Measurements from ENCODE around the gene ZNF90. TPM values are rescaled to one million over a fixed set of nuclear protein-coding genes. Genes with fewer than 3 reads are reported as not detected.
A peak's percentile ranks its signal among the peaks of the same experiment; 100 is the strongest.
"Not testable (repeated sequence)": the region's sequence is repeated elsewhere in the genome, so short reads cannot be mapped to it uniquely, and the experiment has no call there.

The ZNF90 gene
- total RNA-seq (2014; rRNA removed; shearing (Covaris generic)): 3.5 and 7.3 TPM in 2 replicates

DNA sequence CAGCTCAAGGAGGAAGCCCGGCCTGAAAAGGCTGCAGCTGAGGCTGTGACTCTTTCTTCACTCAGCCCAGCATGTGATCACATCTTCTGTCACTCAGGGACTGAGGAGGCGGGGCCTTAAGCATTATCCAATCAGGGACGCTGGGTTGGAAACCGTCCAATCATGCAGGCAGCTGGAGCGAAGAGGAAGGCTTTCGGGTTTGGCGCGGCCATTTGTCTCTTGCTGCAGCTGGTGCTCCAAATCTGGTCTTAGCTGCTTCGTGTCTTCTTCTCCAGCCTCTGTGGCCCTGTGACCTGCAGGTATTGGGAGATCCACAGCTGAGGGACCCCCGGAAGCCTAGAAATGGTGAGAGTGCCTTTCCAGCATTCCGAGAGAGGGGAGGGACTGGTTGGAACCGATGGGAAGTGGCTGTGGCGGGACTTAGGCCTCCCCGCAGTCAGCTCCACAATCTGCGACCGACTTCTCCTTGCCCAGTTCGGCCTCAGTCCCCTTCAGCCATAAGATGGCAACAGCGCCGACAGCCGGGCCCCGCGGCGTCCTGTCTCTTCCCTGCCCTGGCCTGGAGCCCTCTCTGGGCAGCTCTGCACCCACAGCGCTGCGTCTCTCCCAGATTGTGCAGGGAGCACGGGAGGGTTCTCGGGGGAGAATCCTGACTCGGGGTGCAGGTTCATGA is at the start of gene ZNF90:
Gene ZNF90 (plus strand): TSS at position 210 of the 673 bp plus-strand sequence. CDS start 133 bp downstream, at position 343.
- Histone ChIP-seq H3K27me3 (ENCODE audit: control insufficient read depth, insufficient read depth, low read length) (no peaks in the 10 kb centered on the region), H3K4me3 (ENCODE audit: insufficient read depth, low read depth, low read length) (peak within 1 kb of the TSS; percentile 75), H3K36me3 (replicated peaks; ENCODE audit: control insufficient read depth, insufficient read depth, low read length) (peaks cover 4% of the 10 kb centered on the region; the same call in 1 of the 2 replicates)
- DNase-seq: peak; percentile 92

DNA sequence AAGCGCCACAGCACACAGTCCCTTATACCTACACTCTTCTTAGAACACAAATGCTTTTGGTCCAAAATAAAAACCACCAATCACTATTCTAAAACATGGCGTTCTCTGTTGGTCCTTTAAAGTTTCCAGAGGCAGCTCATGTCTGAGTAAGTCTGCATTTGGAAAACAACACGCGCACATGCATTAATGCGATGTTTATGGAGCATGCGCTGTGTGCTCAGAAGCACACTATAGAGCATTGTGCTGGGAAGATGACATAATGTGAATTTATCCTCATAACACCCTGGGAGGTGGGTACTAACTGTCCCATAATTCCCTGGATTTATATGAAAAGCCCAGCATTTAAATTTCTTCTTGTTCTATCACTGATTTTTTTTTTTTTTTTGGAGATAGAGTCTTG is 49.2 kb upstream of the ZNF90 start:
- Histone ChIP-seq H3K27me3 (ENCODE audit: control insufficient read depth, insufficient read depth, low read length) (no peaks in the 10 kb centered on the region), H3K4me3 (ENCODE audit: insufficient read depth, low read depth, low read length) (no peak overlapping the region), H3K36me3 (replicated peaks; ENCODE audit: control insufficient read depth, insufficient read depth, low read length) (peaks cover 5% of the 10 kb centered on the region)
- DNase-seq: no peak

DNA sequence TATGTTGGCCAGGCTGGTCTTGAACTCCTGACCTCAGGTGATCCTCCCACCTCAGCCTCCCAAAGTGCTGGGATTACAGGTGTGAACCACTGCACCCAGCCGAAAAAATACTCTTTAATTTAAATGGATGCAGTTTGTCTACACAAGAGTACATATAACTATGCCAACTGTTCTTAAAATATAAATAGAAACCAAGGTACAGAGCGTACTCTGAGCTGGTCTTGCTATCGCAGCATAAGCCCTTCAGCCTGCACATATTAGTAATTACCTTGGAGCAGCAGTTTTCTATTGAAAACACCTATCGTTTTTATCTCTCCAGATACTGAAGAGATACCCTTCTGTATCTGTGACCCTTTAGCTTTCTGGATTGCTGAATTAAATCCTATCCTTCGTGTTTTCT is 41.9 kb upstream of the ZNF90 start:
- H3K4me3 ChIP-seq (ENCODE audit: insufficient read depth, low read depth, low read length): no peak overlapping the region
- H3K27me3 ChIP-seq (ENCODE audit: control insufficient read depth, insufficient read depth, low read length): no peaks in the 10 kb centered on the region
- DNase-seq: no peak
- peaks cover 1% of the 10 kb centered on the region; the same call in 1 of the 2 replicates for H3K36me3 ChIP-seq (replicated peaks; ENCODE audit: control insufficient read depth, insufficient read depth, low read length)

DNA sequence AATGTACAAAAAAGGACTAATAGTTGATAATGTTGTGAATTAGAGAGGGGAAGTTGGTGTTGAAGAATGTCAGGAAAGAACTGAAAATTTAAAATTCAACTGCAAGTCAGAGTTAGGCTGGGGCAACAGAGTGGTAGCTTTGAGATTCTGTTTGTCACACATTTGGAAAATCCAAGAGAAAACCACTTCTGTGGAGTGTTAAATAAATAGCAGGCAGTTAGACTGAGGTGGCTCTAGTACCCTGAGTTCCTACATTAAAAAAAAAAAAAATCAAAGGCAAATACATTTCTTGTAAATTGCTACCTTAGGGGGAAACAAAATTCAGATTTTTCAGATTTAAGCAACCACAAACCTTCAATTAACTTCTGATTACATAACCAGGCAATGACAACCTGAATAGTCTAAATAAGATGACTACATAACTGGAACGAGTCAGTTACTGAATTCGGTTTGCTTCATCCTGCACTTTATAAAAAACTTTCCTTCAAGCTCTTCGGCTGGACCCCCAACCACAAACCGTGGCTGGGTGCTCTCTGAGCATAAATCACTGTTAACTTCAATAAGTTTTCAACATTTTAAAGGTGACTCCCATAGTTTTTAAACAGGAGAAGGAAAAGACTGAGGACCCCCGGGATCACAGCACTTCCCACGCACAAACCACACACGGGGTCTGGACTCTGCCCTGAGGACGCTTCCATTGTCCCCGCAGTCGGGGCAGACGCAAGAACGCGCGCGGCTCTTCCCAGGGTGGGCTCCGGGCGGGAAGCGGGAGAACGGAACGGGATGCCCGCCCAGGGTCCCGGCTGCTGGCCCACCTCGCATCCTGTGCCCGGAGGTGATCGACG is 39.2 kb upstream of the ZNF90 start:
- peaks cover 1% of the 10 kb centered on the region; the same call in 1 of the 2 replicates for H3K36me3 ChIP-seq (replicated peaks; ENCODE audit: control insufficient read depth, insufficient read depth, low read length)
- H3K4me3 ChIP-seq (ENCODE audit: insufficient read depth, low read depth, low read length): peak overlapping the region; percentile 71
- no peak for DNase-seq
- no peaks in the 10 kb centered on the region for H3K27me3 ChIP-seq (ENCODE audit: control insufficient read depth, insufficient read depth, low read length)

DNA sequence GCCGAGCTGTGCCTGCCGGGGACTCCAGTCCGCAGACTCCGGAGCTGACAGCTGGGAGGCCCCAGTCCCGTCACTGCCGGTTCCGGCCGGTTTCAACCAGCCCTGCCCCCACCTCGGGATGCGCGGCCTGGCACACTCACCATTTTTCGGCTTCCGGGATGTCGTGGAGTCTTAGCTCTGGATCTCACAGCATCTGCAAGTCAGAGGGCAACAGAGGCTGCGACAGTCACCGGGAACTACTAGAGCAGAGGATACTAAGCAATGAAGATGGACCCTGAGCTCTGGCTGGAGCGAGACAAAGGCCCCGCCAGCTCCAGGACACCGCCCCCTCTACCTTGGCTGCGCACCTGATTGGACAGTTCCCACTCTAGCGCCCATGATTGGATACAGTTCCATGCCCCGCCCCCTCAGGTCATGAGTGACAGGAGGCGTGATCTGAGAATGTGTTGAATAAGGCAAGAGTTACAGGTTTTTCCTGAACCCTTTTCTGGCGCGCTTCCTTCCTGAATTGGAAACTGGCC is 38.5 kb upstream of the ZNF90 start, which contains the start of gene ZNF682:
Gene ZNF682 (minus strand): TSS at position 303 of the 521 bp plus-strand sequence. CDS start 160 bp downstream, at position 143.
- DNase-seq: peak; percentile 98
- Histone ChIP-seq H3K36me3 (replicated peaks; ENCODE audit: control insufficient read depth, insufficient read depth, low read length) (peaks cover 1% of the 10 kb centered on the region; the same call in 1 of the 2 replicates), H3K27me3 (ENCODE audit: control insufficient read depth, insufficient read depth, low read length) (no peaks in the 10 kb centered on the region), H3K4me3 (ENCODE audit: insufficient read depth, low read depth, low read length) (peak within 1 kb of the TSS; percentile 71)

DNA sequence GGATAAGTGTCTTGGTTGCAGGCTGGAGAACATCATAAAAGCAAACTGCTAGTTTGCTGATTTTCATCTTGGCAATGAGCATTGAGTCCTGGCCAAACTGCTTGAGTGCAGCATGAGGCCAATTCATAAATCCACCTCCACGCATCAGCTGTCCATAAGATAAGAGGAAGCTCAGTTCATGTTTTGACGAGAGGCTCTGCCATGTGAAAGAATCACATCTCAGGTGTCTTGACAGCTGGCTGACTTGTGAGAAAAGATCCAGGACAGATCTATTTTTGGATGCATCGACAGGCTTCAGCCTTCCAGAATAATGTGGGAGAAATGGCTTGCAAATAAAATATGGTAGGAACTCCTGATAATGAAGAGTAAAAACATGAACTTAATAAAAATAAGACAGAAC is 33.1 kb upstream of the ZNF90 start:
- no peaks in the 10 kb centered on the region for H3K36me3 ChIP-seq (replicated peaks; ENCODE audit: control insufficient read depth, insufficient read depth, low read length)
- no peak overlapping the region for H3K4me3 ChIP-seq (ENCODE audit: insufficient read depth, low read depth, low read length)
- no peak for DNase-seq
- H3K27me3 ChIP-seq (ENCODE audit: control insufficient read depth, insufficient read depth, low read length): no peaks in the 10 kb centered on the region

DNA sequence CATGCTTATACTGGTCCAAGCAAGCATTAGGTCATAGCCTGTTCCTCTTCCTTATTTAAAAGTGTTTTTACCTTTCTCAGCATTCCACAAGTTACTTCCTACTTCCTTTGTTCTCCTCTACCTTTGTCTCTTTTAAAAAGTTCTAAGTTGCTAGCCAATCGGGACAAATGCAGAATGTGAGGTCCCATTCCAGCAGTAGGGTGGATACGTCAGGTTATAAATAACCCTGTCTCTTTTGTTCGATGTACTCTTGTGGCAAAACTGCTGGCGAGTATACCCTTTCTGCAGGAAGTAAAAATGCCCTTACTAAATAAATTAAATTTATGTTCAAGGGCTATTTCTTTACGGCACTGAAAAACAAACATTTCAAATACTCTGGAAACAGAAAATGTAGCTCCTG is 32.1 kb upstream of the ZNF90 start:
- not testable (repeated sequence) for H3K4me3 ChIP-seq (ENCODE audit: insufficient read depth, low read depth, low read length); DNase-seq; H3K27me3 ChIP-seq (ENCODE audit: control insufficient read depth, insufficient read depth, low read length); H3K36me3 ChIP-seq (replicated peaks; ENCODE audit: control insufficient read depth, insufficient read depth, low read length)

DNA sequence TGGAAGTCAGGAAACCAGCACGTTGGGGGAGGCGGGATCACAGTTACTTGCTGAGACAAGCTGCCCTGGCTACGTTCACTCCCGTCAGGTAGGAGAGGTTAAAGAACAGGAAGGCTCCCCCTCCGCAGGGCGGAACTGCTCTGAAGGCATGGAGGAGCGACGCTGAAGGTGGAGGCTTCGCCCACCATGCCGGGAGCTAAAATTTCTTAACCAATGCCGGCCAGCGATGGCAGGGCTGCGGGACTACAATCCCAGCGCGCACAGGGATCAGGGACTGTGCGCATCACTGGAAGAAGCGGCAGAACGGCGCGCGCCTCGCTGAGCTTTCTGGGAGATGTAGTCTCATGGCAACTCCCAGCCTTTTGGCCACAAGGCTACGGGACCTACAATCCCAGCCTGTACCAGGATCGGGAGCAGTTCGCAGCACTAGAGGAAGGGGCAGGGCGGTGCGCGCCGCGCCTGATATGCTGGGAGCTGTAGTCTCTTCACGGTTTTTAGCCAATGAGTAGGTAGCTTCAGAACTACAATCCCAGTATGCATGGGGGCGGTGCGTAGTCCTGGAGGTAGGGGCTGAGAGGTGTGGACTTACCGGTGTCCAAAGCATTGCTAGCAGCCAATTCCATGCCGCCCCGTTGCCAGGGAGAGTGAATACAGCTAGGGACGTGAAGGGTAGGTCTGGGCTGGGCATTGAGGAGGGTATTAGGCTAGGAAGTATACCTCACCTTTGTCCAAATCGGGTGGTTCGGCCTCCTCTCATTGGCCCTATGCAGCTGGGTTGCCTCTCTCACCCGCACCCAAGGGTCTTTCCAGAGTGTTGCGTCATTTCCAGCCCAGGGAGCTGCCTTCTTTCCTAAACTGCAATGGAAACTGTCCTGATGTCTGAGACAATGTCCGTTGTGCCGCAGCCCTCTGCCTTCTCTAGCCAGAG is 25.7 kb upstream of the ZNF90 start:
- Histone ChIP-seq H3K4me3 (ENCODE audit: insufficient read depth, low read depth, low read length) (peak overlapping the region; percentile 85), H3K36me3 (replicated peaks; ENCODE audit: control insufficient read depth, insufficient read depth, low read length) (no peaks in the 10 kb centered on the region), H3K27me3 (ENCODE audit: control insufficient read depth, insufficient read depth, low read length) (no peaks in the 10 kb centered on the region)
- DNase-seq: peak; percentile 86

DNA sequence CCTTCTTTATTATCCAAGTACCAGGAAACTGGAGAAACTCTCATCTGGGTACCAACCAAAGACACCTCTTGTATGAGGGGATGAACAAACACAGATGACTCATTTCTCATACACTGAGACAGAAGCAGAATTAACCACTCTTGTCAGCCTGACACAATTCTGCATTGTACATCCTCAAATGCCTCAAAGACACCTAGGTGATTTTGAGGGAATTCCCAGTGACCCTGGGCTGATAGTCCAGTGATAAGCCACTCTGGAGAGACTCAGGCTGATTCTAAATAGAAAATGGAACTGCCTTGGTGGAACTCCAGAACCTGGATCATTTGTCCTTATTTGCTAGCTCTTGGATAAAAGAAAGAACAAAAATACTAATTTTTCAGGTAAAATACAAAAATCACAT is 19.1 kb upstream of the ZNF90 start:
- H3K36me3 ChIP-seq (replicated peaks; ENCODE audit: control insufficient read depth, insufficient read depth, low read length); DNase-seq; H3K27me3 ChIP-seq (ENCODE audit: control insufficient read depth, insufficient read depth, low read length); H3K4me3 ChIP-seq (ENCODE audit: insufficient read depth, low read depth, low read length): not testable (repeated sequence)

DNA sequence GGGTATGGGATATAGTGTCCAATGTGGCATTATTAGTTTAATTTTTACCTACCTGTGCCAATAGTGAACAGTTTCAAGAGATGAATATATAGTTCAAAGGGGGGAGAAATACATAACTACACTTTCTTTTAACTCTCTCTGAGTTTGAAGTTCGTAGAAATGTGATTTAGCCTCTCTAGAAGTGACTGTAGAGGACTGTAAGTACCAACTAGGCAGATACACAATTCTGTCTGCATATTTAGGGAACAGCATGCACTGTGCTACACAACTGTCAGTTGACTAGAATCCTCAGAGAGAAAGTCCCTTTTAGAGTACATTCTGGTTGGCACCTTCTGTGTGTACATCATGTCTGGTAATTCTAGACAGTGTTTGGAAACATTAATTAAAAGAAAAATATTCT is 17.5 kb upstream of the ZNF90 start:
- DNase-seq: no peak

DNA sequence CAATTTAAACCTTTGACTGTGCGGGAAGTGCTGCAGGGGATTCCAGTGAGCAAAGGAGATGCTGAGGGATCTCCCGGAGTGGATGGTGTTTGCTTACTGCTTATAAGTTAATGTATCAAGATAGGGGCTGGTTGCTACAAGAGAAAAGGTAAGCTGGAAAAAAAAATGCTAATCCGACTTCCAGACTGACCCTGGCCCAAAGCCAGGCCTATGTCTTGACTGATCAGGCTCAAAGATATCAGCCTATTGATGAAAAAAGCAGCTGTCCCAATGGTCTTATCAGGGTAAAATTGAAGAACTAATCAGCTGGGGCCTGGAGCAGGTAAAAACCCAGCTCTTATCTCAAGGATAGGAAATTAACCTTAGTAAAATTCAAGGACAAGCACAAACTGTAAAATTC is 10.9 kb upstream of the ZNF90 start:
- Histone ChIP-seq H3K36me3 (replicated peaks; ENCODE audit: control insufficient read depth, insufficient read depth, low read length) (no peaks in the 10 kb centered on the region), H3K27me3 (ENCODE audit: control insufficient read depth, insufficient read depth, low read length) (no peaks in the 10 kb centered on the region), H3K4me3 (ENCODE audit: insufficient read depth, low read depth, low read length) (no peak overlapping the region)
- DNase-seq: no peak

More for the DNA sequence above, 17.5 kb upstream of the ZNF90 start:
- H3K4me3 ChIP-seq (ENCODE audit: insufficient read depth, low read depth, low read length): no peak overlapping the region
- no peaks in the 10 kb centered on the region for H3K36me3 ChIP-seq (replicated peaks; ENCODE audit: control insufficient read depth, insufficient read depth, low read length)
- H3K27me3 ChIP-seq (ENCODE audit: control insufficient read depth, insufficient read depth, low read length): no peaks in the 10 kb centered on the region

DNA sequence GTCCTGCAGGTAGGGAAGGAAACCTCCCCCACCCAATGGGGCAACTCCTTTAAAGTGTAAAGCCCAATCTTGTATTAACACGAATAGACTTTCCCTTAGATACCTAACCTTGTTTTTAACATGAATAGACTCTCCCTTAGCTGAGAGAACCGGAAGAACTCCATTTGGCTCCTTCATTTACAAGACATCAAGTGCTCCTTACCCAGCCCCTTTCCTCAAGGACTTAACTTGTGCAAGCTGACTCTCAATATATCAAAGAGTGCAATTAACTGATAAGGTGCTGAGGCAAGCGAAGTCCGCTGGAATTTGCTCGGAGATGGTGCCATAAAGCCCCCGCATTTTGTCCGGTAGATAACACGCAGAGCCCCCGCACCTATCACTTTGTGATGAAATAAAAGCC is 9.9 kb upstream of the ZNF90 start:
- Histone ChIP-seq H3K27me3 (ENCODE audit: control insufficient read depth, insufficient read depth, low read length) (no peaks in the 10 kb centered on the region), H3K4me3 (ENCODE audit: insufficient read depth, low read depth, low read length) (peak overlapping the region; percentile 6; the same call in 1 of the 2 replicates), H3K36me3 (replicated peaks; ENCODE audit: control insufficient read depth, insufficient read depth, low read length) (no peaks in the 10 kb centered on the region)
- no peak for DNase-seq

DNA sequence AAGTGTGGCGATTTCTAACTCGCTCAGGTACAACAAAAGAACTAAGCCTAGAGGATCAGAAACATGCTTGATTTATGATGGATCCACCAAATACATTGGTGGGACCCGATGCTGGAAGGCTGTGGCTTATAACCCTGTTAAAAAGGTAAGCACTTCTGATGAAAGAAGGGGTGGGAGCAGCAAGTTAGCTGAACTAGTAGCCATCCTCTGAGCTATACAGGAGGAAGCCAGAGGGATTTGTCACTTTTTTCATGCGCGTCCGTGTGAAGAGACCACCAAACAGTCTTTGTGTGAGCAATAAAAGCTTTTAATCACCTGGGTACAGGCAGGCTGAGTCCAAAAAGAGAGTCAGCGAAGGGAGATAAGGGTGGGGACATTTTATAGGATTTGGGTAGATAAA is 9.2 kb upstream of the ZNF90 start:
- not testable (repeated sequence) for DNase-seq; H3K27me3 ChIP-seq (ENCODE audit: control insufficient read depth, insufficient read depth, low read length); H3K36me3 ChIP-seq (replicated peaks; ENCODE audit: control insufficient read depth, insufficient read depth, low read length)
- peak overlapping the region; percentile 6; the same call in 1 of the 2 replicates for H3K4me3 ChIP-seq (ENCODE audit: insufficient read depth, low read depth, low read length)

DNA sequence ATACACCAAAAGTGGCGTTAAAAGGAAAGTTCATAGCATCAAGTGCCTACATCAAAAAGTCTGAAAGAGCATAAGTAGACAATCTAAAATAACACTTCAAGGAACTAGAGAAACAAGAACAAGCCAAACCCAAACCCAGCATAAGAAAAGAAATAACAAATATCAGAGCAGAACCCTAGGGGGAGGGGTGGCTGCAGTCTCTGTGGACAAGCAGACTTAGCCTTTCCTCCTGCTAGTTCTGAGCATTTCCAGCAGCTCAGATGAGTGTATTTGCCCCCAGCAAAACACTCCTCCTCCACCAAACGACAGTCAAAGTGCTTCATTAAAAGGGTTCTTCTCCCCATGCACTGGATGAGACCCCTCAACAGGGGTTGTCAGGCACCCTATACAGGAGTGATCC is 7.1 kb upstream of the ZNF90 start:
- no peak overlapping the region for H3K4me3 ChIP-seq (ENCODE audit: insufficient read depth, low read depth, low read length)
- no peak for DNase-seq

More for the DNA sequence above, 7.1 kb upstream of the ZNF90 start:
- no peaks in the 10 kb centered on the region for H3K27me3 ChIP-seq (ENCODE audit: control insufficient read depth, insufficient read depth, low read length)
- H3K36me3 ChIP-seq (replicated peaks; ENCODE audit: control insufficient read depth, insufficient read depth, low read length): no peaks in the 10 kb centered on the region

Data from H7 (cell line).